Sigmoid colon (tissue), 7 donors: ENCODE data around the gene TFAM. TPM values are rescaled to one million over a fixed set of nuclear protein-coding genes. Genes with fewer than 3 reads are reported as not detected.

Experiments
- DNase-seq: peaks from one replicate; pipeline ENCODE4 v3.0.0-alpha.2; 2019
- H3K27ac ChIP-seq, 4 donors: fragments of 200-600 bp; sonication (generic); one replicate each; pipeline ENCODE4 v1.5.1; 2016 to 2019; ENCODE audit warnings: mild to moderate bottlenecking in 1 of 4
- H3K27me3 ChIP-seq, 3 donors: fragments of 200-600 bp; sonication (generic); one replicate each; pipeline ENCODE4 v1.5.1; 2019; ENCODE audit warnings: mild to moderate bottlenecking in 1 of 3
- H3K36me3 ChIP-seq, 4 donors: fragments of 200-600 bp; sonication (generic); one replicate each; pipeline ENCODE4 v1.5.1; 2016 to 2019
- H3K4me1 ChIP-seq, 4 donors: fragments of 200-600 bp; sonication (generic); one replicate each; pipeline ENCODE4 v1.5.1; 2017 to 2019
- H3K4me3 ChIP-seq, 4 donors: fragments of 200-600 bp; sonication (generic); one replicate each; pipeline ENCODE4 v1.5.1; 2017 to 2019; ENCODE audit warnings: mild to moderate bottlenecking in 2 of 4, moderate library complexity in 1 of 4
- H3K9me3 ChIP-seq, 4 donors: fragments of 200-600 bp in 3 of 4; sonication (generic) in 3 of 4; one replicate each; pipeline versions ENCODE4 v1.5.1 to v1.6.1; 2013 to 2019
- EP300 ChIP-seq, 4 donors: sonication (generic); formaldehyde crosslinking; IDR thresholded peaks; one replicate each; pipeline ENCODE4 v1.6.1; 2017; ENCODE audit warnings: antibody characterized with exemption in 4 of 4
- POLR2A ChIP-seq, 2 donors: fragments of 450-650 bp; IDR thresholded peaks; one replicate each; pipeline ENCODE4 v1.6.1; 2016; ENCODE audit warnings: antibody characterized with exemption in 2 of 2, mild to moderate bottlenecking in 2 of 2, moderate library complexity in 2 of 2
- POLR2AphosphoS5 ChIP-seq, 4 donors: sonication (generic); formaldehyde crosslinking; IDR thresholded peaks; one replicate each; pipeline ENCODE4 v1.6.1; 2017; ENCODE audit warnings: antibody characterized with exemption in 4 of 4
- WGBS, 2 donors: extraction: QIAGEN DNeasy Blood & Tissue Kit; methylation state at CpG; one replicate each; pipeline ENCODE4 v1.1.7; 2013; 5-methylcytosine and 5-hydroxymethylcytosine counted together
- intact Hi-C: fragments of 100-400 bp; cut with DNase I; formaldehyde crosslinking; loops from one replicate; pipeline ENCODE4 v1.15.1; 2023
- polyA plus RNA-seq, 3 donors: library from polyadenylated mRNA; stranded (reverse); fragments of 200-250 nt; gene quantifications; one replicate each; pipeline ENCODE4 v1.2.3, GENCODE V29; 2013
- total RNA-seq, 4 donors: library from RNA; depleted of rRNA; stranded (reverse); fragments of >200 nt; gene quantifications; one replicate each; pipeline ENCODE4 v1.1.0, GENCODE V29; 2016
- TF ChIP-seq, protein P1 (sequence below), 4 experiments: fragments of 450-650 bp in 3 of 4; fragments of 200-600 bp in 1 of 4; IDR thresholded peaks; one replicate each; pipeline ENCODE4 v1.5.1; 2016 to 2019; ENCODE audit warnings: antibody characterized with exemption in 4 of 4, mild to moderate bottlenecking in 3 of 4, moderate library complexity in 2 of 4
- donor health status: healthy with polysubstance abuse.
- donor health status: Bipolar disorder and iron deficiency.
- donor health status: healthy.

Gene TFAM
- total and polyA plus RNA-seq, 7 donors, result 10.8 to 27.1 (median 22.2) TPM

DNA sequence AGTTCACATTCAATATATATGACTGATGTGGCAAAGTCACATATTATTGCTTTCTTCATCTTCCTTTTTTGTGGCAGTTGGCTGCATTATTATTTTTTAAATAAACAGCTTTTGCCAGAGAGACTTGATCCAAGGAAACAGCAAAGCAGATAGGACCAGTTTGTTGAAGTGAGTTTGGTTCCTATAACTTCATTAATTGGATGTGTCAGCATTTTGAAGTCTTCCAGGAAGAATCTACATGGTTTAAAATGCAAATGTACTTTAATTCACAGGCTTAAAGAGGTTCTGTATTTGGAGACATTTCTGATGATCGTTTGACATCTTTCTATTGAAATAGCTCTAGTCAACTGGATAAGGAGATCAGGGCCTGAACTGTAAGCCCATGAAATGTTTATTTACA, 37.2 kb upstream of the TFAM start:
- H3K36me3 ChIP-seq, result no peaks in the 10 kb centered on the region
- TF ChIP-seq POLR2A (IDR thresholded peaks at IDR 0.05), result no peak
- no peak overlapping the region for H3K4me3 ChIP-seq
- no peak for DNase-seq
- intact Hi-C loops, result no loop called here
- H3K4me1 ChIP-seq, result peaks cover 0 to 28% (median 20%) of the 10 kb centered on the region in 4 donors
- H3K9me3 ChIP-seq, result no peaks in the 10 kb centered on the region
- no peak overlapping the region for H3K27ac ChIP-seq
- H3K27me3 ChIP-seq, result no peaks in the 10 kb centered on the region
- 36 to 62% methylated on average over 1 of the region's 1 CpG for WGBS, 2 donors

DNA sequence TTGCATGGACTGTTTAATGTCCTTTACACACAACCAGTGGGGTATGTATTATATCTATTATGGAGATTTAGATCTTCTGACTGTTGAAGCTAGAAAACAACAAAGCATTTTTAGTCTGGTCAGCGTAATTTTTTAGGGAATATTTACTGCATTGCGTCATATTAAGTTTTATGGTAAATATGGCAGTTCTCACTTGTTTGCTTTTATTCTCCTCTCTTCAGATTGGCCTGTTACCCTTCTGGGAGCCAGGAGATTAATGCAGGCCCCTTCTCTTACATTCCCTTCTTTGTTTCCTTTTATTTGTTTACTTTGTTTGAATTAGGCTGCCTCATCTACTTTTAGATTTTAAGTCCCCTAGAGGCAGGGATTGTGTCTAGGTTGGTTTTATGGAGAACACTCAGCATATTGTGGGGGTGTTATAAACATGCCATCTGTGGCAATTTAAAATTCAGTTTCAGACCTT, 36.6 kb upstream of the TFAM start:
- Histone ChIP-seq H3K27me3 (no peaks in the 10 kb centered on the region), H3K36me3 (no peaks in the 10 kb centered on the region), H3K4me3 (no peak overlapping the region), H3K9me3 (no peaks in the 10 kb centered on the region), H3K4me1 (peaks cover 0 to 33% (median 24%) of the 10 kb centered on the region in 4 donors), H3K27ac (no peak overlapping the region)
- TF ChIP-seq POLR2A (IDR thresholded peaks at IDR 0.05) (no peak), POLR2AphosphoS5 (IDR thresholded peaks at IDR 0.05) (no peak), EP300 (IDR thresholded peaks at IDR 0.05) (no peak)
- TF ChIP-seq, protein P1, sequence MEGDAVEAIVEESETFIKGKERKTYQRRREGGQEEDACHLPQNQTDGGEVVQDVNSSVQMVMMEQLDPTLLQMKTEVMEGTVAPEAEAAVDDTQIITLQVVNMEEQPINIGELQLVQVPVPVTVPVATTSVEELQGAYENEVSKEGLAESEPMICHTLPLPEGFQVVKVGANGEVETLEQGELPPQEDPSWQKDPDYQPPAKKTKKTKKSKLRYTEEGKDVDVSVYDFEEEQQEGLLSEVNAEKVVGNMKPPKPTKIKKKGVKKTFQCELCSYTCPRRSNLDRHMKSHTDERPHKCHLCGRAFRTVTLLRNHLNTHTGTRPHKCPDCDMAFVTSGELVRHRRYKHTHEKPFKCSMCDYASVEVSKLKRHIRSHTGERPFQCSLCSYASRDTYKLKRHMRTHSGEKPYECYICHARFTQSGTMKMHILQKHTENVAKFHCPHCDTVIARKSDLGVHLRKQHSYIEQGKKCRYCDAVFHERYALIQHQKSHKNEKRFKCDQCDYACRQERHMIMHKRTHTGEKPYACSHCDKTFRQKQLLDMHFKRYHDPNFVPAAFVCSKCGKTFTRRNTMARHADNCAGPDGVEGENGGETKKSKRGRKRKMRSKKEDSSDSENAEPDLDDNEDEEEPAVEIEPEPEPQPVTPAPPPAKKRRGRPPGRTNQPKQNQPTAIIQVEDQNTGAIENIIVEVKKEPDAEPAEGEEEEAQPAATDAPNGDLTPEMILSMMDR (IDR thresholded peaks at IDR 0.05), result no peak
- DNase-seq, result no peak
- intact Hi-C loops, result no loop called here
- WGBS, 2 donors, result 78 to 79% methylated on average over 2 of the region's 2 CpGs

DNA sequence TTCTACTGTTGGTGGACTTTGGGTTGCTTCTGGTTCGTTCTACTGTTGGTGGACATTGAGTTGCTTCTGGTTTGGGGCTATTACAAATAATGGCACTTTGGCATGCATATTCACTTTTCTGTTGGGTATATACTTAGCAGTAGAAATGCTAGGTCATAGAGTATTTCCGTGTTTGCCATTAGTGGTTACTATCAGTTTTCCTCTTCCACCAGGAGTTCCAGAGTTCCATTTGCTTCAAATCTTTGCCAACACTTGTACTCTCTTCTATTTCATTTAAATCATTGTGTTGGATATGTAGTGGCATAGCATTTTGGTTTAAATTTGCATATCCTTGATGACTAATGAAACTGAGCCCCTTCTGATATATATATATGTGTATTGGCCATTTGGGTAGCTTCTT, 35.2 kb upstream of the TFAM start:
- Histone ChIP-seq H3K36me3 (no peaks in the 10 kb centered on the region), H3K27me3 (no peaks in the 10 kb centered on the region), H3K9me3 (no peaks in the 10 kb centered on the region), H3K4me1 (peaks cover 0 to 33% (median 25%) of the 10 kb centered on the region in 4 donors), H3K4me3 (no peak overlapping the region), H3K27ac (no peak overlapping the region)
- DNase-seq, result no peak
- 93 to 96% methylated on average over 2 of the region's 2 CpGs for WGBS, 2 donors
- intact Hi-C loops, result no loop called here
- TF ChIP-seq, protein P1 (IDR thresholded peaks at IDR 0.05), result no peak
- TF ChIP-seq POLR2AphosphoS5 (IDR thresholded peaks at IDR 0.05) (no peak), POLR2A (IDR thresholded peaks at IDR 0.05) (no peak), EP300 (IDR thresholded peaks at IDR 0.05) (no peak)

DNA sequence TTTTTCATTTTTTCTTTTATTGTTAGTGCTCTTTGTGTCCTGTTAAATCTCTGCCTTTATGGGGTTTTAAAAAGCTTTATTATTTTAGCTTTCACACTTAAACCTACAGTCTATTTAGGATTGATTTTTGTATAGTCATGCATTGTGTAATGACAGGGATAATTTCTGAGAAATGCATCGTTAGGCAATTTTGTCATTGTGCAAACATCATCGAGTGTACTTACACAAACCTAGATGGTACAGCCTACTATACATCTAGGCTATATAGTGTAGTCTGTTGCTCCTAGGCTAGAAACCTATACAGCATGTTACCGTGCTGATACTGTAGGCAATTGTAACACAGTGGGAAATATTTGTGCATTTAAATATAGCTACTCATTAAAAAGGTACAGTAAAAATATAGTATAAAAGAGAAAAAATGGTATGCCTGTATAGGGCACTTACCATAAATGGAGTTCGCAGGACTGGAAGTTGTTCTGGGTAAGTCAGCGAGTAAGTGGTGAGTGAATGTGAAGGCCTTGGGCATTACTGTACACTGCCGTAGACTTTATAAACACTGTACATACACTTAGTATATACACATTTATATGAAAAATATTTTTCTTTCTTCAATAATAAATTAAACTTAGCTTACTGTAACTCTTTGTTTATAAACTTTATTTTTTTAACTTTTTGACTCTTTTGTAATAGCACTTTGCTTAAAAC, 34.4 kb upstream of the TFAM start:
- Histone ChIP-seq H3K27me3 (no peaks in the 10 kb centered on the region), H3K4me1 (peaks cover 0 to 33% (median 30%) of the 10 kb centered on the region in 4 donors), H3K27ac (no peak overlapping the region), H3K9me3 (no peaks in the 10 kb centered on the region), H3K4me3 (no peak overlapping the region), H3K36me3 (no peaks in the 10 kb centered on the region)
- no peak for DNase-seq
- TF ChIP-seq, protein P1 (IDR thresholded peaks at IDR 0.05), result no peak
- TF ChIP-seq POLR2AphosphoS5 (IDR thresholded peaks at IDR 0.05) (no peak), EP300 (IDR thresholded peaks at IDR 0.05) (no peak), POLR2A (IDR thresholded peaks at IDR 0.05) (no peak)
- 65 to 79% methylated on average over 6 of the region's 6 CpGs for WGBS, 2 donors
- intact Hi-C loops, result no loop called here

DNA sequence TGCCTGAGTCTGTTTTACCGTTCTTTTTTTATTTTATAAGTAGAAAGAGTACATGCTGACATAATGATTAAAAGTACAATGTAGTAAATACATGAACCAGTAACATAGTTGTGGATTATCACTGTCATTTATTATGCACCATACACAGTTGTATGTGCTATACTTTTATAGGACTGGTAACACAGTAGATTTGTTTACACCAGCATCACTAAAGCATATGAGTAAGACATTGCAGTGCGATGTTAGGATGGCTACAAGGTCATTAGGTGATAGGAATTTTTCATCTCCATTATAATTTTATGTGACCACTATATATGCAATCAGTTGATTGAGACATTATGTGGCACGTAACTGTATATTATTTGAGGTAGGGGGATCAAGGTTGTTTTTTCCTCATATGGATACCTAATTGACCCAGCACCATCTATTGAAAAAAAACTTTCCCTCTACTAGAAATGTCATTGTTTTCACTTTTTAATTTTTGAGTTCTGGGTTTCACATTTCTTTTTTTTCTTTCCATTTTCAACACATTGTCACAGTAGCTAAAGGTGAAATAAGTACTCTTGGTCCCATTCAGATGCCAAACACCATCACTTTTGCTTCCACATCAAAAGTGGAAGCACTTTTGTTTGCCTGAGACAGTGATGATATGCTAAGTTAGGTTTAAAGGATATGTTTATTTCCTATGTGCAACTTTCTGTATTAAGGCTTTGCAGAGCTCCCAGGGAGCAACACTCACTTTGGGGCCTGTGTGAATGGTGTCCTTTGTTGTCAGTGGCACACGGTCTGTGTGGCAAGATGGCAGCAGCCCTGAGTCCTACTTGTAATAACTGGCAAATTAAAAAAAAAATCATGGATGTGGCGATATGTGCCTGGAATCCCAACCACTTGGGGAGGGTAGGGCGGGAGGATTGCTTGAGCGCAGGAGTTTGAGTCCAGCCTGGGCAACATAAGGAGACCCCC, 33.3 kb upstream of the TFAM start:
- TF ChIP-seq POLR2A (IDR thresholded peaks at IDR 0.05) (no peak), POLR2AphosphoS5 (IDR thresholded peaks at IDR 0.05) (no peak)
- TF ChIP-seq, protein P1 (IDR thresholded peaks at IDR 0.05), result no peak
- DNase-seq, result no peak
- H3K4me3 ChIP-seq, result no peak overlapping the region
- peaks cover 0 to 38% (median 34%) of the 10 kb centered on the region in 4 donors for H3K4me1 ChIP-seq
- 94 to 95% methylated on average over 7 of the region's 7 CpGs for WGBS, 2 donors
- H3K27me3 ChIP-seq, result no peaks in the 10 kb centered on the region
- no peaks in the 10 kb centered on the region for H3K36me3 ChIP-seq
- intact Hi-C loops, result no loop called here
- H3K27ac ChIP-seq, result no peak overlapping the region
- no peaks in the 10 kb centered on the region for H3K9me3 ChIP-seq
